ENCODE results near the gene ZNF519.

GRCh38 chr18:14098428-14098827 is 33.8 kb downstream of the ZNF519 start:
- TF ChIP-seq CTCF (IDR thresholded peaks at IDR 0.05) = no peak
- no peak for TF ChIP-seq EP300 (IDR thresholded peaks at IDR 0.05)
